HEK293 (cell line): ENCODE data around the gene RASSF10.

Experiments used
- BCL6B ChIP-seq: fragments of 450-650 bp; formaldehyde crosslinking; IDR thresholded peaks from 2 replicates; pipeline ENCODE4 v1.5.1; 2017; ENCODE audit warnings: missing biosample characterization, missing genetic modification characterization
- CTCF ChIP-seq: fragments of 450-650 bp; formaldehyde crosslinking; IDR thresholded peaks from 2 replicates; pipeline ENCODE4 v1.5.1; 2016; ENCODE audit warnings: missing biosample characterization, missing genetic modification characterization
- GLI4 ChIP-seq: fragments of 450-650 bp; formaldehyde crosslinking; IDR thresholded peaks from 2 replicates; pipeline ENCODE4 v1.5.1; 2016; ENCODE audit warnings: missing biosample characterization, missing genetic modification characterization
- GLIS1 ChIP-seq: fragments of 450-650 bp; formaldehyde crosslinking; IDR thresholded peaks from 2 replicates; pipeline ENCODE4 v1.5.1; 2016; ENCODE audit warnings: missing biosample characterization, missing genetic modification characterization
- GLIS2 ChIP-seq: fragments of 450-650 bp; formaldehyde crosslinking; IDR thresholded peaks from 2 replicates; pipeline ENCODE4 v1.5.1; 2016; ENCODE audit warnings: missing biosample characterization, missing genetic modification characterization
- HOXA7 ChIP-seq: sonication (generic); formaldehyde crosslinking; IDR thresholded peaks from 2 replicates; pipeline ENCODE4 v1.8.1; 2022; ENCODE audit warnings: missing genetic modification reagents, borderline replicate concordance
- KLF1 ChIP-seq: fragments of 450-650 bp; formaldehyde crosslinking; IDR thresholded peaks from 2 replicates; pipeline ENCODE4 v1.5.1; 2016; ENCODE audit warnings: missing biosample characterization, missing genetic modification characterization
- KLF9 ChIP-seq: fragments of 450-650 bp; formaldehyde crosslinking; IDR thresholded peaks from 2 replicates; pipeline ENCODE4 v1.5.1; 2016; ENCODE audit warnings: missing biosample characterization, missing genetic modification characterization, low read depth
- MEIS1 ChIP-seq: sonication (generic); formaldehyde crosslinking; IDR thresholded peaks from 2 replicates; pipeline ENCODE4 v1.8.1; 2022; ENCODE audit warnings: missing genetic modification reagents, mild to moderate bottlenecking, borderline replicate concordance
- PRDM10 ChIP-seq: fragments of 450-650 bp; formaldehyde crosslinking; IDR thresholded peaks from 2 replicates; pipeline ENCODE4 v1.5.1; 2016; ENCODE audit warnings: missing biosample characterization, missing genetic modification characterization
- PRDM2 ChIP-seq: fragments of 450-650 bp; formaldehyde crosslinking; IDR thresholded peaks from 2 replicates; pipeline ENCODE4 v1.5.1; 2016; ENCODE audit warnings: missing biosample characterization, missing genetic modification characterization, borderline replicate concordance
- RBAK ChIP-seq: fragments of 450-650 bp; formaldehyde crosslinking; IDR thresholded peaks from 2 replicates; pipeline ENCODE4 v1.5.1; 2016; ENCODE audit warnings: missing biosample characterization, missing genetic modification characterization
- SALL2 ChIP-seq: fragments of 450-650 bp; formaldehyde crosslinking; IDR thresholded peaks from 2 replicates; pipeline ENCODE4 v1.5.0; 2017; ENCODE audit warnings: missing biosample characterization, mild to moderate bottlenecking, missing genetic modification characterization, borderline replicate concordance
- WT1 ChIP-seq: fragments of 450-650 bp; formaldehyde crosslinking; IDR thresholded peaks from 2 replicates; pipeline ENCODE4 v1.5.1; 2016; ENCODE audit warnings: missing biosample characterization, missing genetic modification characterization
- ZBTB20 ChIP-seq: fragments of 450-650 bp; formaldehyde crosslinking; IDR thresholded peaks from 2 replicates; pipeline ENCODE4 v1.5.1; 2016; ENCODE audit warnings: missing biosample characterization, missing genetic modification characterization
- ZBTB7A ChIP-seq: fragments of 450-650 bp; formaldehyde crosslinking; IDR thresholded peaks from 2 replicates; pipeline ENCODE4 v1.5.1; 2016; ENCODE audit warnings: low read depth, missing biosample characterization, missing genetic modification characterization
- ZNF138 ChIP-seq: fragments of 450-650 bp; formaldehyde crosslinking; IDR thresholded peaks from 2 replicates; pipeline ENCODE4 v1.5.1; 2016; ENCODE audit warnings: missing biosample characterization, missing genetic modification characterization, borderline replicate concordance
- ZNF140 ChIP-seq: fragments of 450-650 bp; formaldehyde crosslinking; IDR thresholded peaks from 2 replicates; pipeline ENCODE4 v1.5.1; 2016; ENCODE audit warnings: missing biosample characterization, missing genetic modification characterization
- ZNF2 ChIP-seq: fragments of 450-650 bp; formaldehyde crosslinking; IDR thresholded peaks from 2 replicates; pipeline ENCODE4 v1.5.1; 2016; ENCODE audit warnings: missing biosample characterization, missing genetic modification characterization
- ZNF350 ChIP-seq: fragments of 450-650 bp; formaldehyde crosslinking; IDR thresholded peaks from 2 replicates; pipeline ENCODE4 v1.5.0; 2017; ENCODE audit warnings: missing biosample characterization, mild to moderate bottlenecking, missing genetic modification characterization
- ZNF404 ChIP-seq: fragments of 450-650 bp; formaldehyde crosslinking; IDR thresholded peaks from 2 replicates; pipeline ENCODE4 v1.5.1; 2017; ENCODE audit warnings: missing biosample characterization, missing genetic modification characterization
- ZNF521 ChIP-seq: fragments of 450-650 bp; formaldehyde crosslinking; IDR thresholded peaks from 2 replicates; pipeline ENCODE4 v1.5.1; 2017; ENCODE audit warnings: missing biosample characterization, mild to moderate bottlenecking, missing genetic modification characterization
- ZNF530 ChIP-seq: fragments of 450-650 bp; formaldehyde crosslinking; IDR thresholded peaks from 2 replicates; pipeline ENCODE4 v1.5.1; 2016; ENCODE audit warnings: low read depth, missing biosample characterization, missing genetic modification characterization
- ZNF600 ChIP-seq: fragments of 450-650 bp; formaldehyde crosslinking; IDR thresholded peaks from 2 replicates; pipeline ENCODE4 v1.5.1; 2016; ENCODE audit warnings: missing biosample characterization, missing genetic modification characterization
- ZNF704 ChIP-seq: fragments of 450-650 bp; formaldehyde crosslinking; IDR thresholded peaks from 2 replicates; pipeline ENCODE4 v1.5.1; 2016; ENCODE audit warnings: missing biosample characterization, missing genetic modification characterization
- ZNF785 ChIP-seq: fragments of 450-650 bp; formaldehyde crosslinking; IDR thresholded peaks from 2 replicates; pipeline ENCODE4 v1.5.1; 2016; ENCODE audit warnings: missing biosample characterization, missing genetic modification characterization

The RASSF10 gene

GRCh38 chr11:13008625-13009475 lies at the start of gene RASSF10 (continued):
- TF ChIP-seq GLI4 (tag by site-specific recombination) (no peak), WT1 (tag by site-specific recombination) (no peak), ZNF521 (no peak), ZNF530 (no peak), ZNF138 (tag by site-specific recombination) (no peak), ZBTB20 (tag by site-specific recombination) (peak; percentile 25; the same call in 1 of the 2 replicates), ZNF704 (no peak), ZNF785 (tag by site-specific recombination) (no peak), RBAK (no peak), MEIS1 (CRISPR knock-in tag) (no peak), ZNF350 (tag by site-specific recombination) (no peak), GLIS1 (peak; percentile 26; the same call in 1 of the 2 replicates), ZNF2 (no peak), KLF1 (tag by site-specific recombination) (peak; percentile 34; the same call in 1 of the 2 replicates), KLF9 (no peak), ZNF404 (tag by site-specific recombination) (no peak), ZNF140 (no peak), CTCF (tag by site-specific recombination) (no peak), PRDM2 (tag by site-specific recombination) (no peak), PRDM10 (tag by site-specific recombination) (no peak), GLIS2 (tag by site-specific recombination) (peak; percentile 47; the same call in 1 of the 2 replicates), SALL2 (tag by site-specific recombination) (no peak), BCL6B (tag by site-specific recombination) (no peak), ZNF600 (tag by site-specific recombination) (peak; percentile 27; the same call in 1 of the 2 replicates), ZBTB7A (tag by site-specific recombination) (no peak), HOXA7 (no peak)
